Measurements from ENCODE around the gene EIF4G2.

EIF4G2 gene

DNA sequence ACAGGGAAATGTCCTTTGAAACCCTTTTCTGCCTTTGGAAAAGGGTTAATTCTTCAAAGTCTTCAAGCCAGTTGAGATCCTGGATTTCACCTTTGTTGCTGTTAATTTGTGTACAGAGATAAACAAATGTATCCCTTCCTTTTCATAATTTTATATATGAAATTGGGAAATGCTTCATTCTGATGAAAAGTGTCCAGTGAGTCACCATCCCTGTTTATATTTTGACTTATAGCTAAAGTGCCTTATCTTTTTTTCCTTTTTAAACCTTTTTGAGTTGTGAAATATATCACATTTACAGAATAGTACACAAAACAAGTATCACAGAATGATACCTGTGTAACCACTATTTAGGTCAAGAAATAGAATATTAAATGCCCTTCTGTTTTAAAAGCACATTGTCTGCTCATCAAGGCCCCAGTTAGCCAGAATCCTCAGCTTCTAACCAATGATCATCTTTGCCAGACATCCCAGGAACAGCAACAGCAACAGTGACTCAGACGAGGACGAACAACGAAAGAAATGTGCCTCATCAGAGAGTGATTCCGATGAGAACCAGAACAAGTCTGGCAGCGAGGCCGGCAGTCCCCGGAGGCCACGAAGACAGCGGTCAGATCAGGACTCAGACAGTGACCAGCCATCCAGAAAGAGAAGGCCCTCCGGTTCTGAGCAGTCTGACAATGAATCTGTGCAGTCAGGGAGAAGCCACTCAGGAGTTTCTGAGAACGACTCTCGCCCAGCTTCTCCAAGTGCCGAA lies 30.3 kb downstream of the EIF4G2 start:
- peak; percentile 98 for DNase-seq (ENCODE audit: low read depth)

DNA sequence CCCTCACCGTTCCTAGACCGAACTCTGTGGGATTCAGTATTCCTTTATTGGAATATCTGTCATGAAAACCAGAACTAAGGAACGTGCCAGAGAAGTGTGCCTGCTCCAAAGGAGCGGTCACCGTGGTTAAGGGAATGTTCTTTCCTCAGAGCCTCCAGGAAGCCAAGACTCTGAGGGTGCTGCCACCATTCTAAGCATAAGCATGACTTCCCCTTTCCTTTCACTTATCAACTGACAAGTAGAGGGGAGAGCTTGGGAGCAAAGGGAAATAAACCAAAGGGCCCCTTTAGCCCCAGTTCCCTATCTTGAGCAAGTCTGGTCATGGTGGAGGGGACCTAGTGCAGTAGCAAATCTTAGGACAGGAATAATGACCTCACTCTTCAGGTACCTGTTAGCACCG lies 30.9 kb downstream of the EIF4G2 start:
- H3K4me3 ChIP-seq (ENCODE audit: control insufficient read depth, low read depth, low read length) = no peak overlapping the region
- TF ChIP-seq, protein P1, sequence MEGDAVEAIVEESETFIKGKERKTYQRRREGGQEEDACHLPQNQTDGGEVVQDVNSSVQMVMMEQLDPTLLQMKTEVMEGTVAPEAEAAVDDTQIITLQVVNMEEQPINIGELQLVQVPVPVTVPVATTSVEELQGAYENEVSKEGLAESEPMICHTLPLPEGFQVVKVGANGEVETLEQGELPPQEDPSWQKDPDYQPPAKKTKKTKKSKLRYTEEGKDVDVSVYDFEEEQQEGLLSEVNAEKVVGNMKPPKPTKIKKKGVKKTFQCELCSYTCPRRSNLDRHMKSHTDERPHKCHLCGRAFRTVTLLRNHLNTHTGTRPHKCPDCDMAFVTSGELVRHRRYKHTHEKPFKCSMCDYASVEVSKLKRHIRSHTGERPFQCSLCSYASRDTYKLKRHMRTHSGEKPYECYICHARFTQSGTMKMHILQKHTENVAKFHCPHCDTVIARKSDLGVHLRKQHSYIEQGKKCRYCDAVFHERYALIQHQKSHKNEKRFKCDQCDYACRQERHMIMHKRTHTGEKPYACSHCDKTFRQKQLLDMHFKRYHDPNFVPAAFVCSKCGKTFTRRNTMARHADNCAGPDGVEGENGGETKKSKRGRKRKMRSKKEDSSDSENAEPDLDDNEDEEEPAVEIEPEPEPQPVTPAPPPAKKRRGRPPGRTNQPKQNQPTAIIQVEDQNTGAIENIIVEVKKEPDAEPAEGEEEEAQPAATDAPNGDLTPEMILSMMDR (conservative IDR thresholded peaks at IDR 0.05; ENCODE audit: control insufficient read depth, insufficient read depth, low read depth, low read length) = no peak
- peak; percentile 52 for DNase-seq (ENCODE audit: low read depth)

More for the DNA sequence above, 30.3 kb downstream of the EIF4G2 start:
- TF ChIP-seq, protein P1 (conservative IDR thresholded peaks at IDR 0.05; ENCODE audit: control insufficient read depth, insufficient read depth, low read depth, low read length) = no peak
- peak overlapping the region; percentile 22 for H3K4me3 ChIP-seq (ENCODE audit: control insufficient read depth, low read depth, low read length)

DNA sequence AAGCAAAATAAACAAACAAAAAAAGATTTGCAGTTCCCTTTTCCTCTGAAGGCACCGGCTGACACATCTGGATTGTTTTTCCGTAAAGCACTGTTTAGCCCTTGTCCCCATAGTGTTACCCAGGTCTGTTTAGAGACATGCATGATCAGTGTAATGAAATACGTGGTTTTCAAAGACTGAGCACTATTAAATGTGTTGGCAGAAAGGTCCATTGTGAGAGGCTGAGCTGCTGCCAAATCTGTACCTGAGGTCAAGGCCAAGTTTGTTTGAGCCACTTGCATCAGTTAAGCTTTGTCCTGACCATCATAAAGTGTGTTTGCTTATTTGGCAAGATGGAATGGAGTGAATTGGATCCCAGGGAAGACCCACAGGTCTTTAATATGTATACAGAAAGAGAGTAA lies 31.3 kb downstream of the EIF4G2 start:
- TF ChIP-seq, protein P1 (conservative IDR thresholded peaks at IDR 0.05; ENCODE audit: control insufficient read depth, insufficient read depth, low read depth, low read length) = no peak
- H3K4me3 ChIP-seq (ENCODE audit: control insufficient read depth, low read depth, low read length) = no peak overlapping the region
- DNase-seq (ENCODE audit: low read depth) = no peak

DNA sequence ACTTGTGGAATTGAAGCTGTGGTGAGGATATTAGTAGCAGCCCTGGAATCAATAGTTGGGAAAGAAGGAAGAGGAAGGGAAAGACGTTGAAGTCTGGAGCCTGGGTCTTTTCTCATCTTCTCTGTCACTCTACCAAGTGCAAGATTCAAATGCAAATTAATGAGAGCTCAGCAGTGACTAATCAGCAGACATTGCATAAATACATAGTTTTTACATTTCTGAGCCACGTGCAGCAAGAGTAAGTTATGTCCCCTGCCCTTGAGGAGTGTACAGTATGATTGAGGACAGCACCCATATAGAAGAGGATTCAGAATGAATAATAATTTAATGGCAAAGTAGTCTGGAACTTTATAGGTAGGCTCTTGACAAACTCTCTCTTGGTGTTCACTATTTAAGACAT lies 33.9 kb downstream of the EIF4G2 start:
- TF ChIP-seq, protein P1 (conservative IDR thresholded peaks at IDR 0.05; ENCODE audit: control insufficient read depth, insufficient read depth, low read depth, low read length) = no peak
- H3K4me3 ChIP-seq (ENCODE audit: control insufficient read depth, low read depth, low read length) = no peak overlapping the region
- DNase-seq (ENCODE audit: low read depth) = no peak

DNA sequence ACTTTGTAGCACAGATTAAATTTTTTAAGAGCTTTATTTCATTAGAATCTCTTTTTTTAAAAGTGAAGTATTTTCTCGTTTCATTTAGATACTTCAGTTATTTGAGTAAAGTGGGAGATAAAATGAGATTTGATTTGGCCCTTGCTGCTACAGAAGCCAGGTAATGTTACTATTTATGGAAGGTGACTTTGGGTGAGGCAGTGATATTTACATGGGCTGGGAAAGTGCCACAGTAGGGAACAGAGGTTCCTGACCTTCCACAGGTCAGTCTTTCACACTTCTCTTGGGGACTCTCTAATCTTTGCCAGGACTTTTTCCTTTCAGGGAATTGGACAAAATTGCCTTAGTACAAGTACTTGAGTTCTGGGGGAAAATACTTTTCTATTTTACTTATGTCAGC lies 37.3 kb downstream of the EIF4G2 start:
- no peak overlapping the region for H3K4me3 ChIP-seq (ENCODE audit: control insufficient read depth, low read depth, low read length)
- TF ChIP-seq, protein P1 (conservative IDR thresholded peaks at IDR 0.05; ENCODE audit: control insufficient read depth, insufficient read depth, low read depth, low read length) = no peak
- no peak for DNase-seq (ENCODE audit: low read depth)

DNA sequence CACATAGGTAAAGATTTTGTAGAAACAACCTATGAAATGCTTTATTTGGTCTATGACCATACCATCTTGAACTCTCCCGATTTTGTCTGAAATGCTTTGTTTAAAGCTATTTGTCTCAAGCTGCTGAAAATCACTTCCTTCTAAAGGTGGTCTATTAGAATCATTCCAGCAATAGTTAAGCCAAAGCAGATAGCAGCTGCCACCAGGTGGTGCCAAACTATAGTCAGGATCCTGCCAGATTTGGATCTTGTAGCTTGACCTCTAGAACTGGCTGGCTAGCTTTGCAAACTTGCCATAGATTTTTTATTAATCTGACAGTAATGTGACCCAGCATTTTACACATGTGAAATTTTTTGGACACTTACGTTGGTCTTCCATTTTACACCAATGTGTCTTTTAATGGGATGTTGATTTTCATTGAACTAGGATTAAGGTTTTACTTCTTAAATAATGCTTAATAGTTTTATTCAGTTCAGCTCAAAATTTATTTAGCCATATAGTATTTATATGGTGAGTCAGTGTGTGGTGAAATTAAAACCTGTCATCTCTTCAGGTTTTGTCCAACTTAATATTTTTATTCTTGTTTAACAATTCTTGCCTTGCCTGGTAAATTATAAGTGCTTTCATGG lies 38.0 kb downstream of the EIF4G2 start:
- TF ChIP-seq, protein P1 (conservative IDR thresholded peaks at IDR 0.05; ENCODE audit: control insufficient read depth, insufficient read depth, low read depth, low read length) = peak; percentile 90
- DNase-seq (ENCODE audit: low read depth) = peak; percentile 69
- H3K4me3 ChIP-seq (ENCODE audit: control insufficient read depth, low read depth, low read length) = no peak overlapping the region

Data from fibroblast of mammary gland (primary cell).